Karpas-422 (cell line): ENCODE results near the gene NAA50. TPM values are rescaled to one million over a fixed set of nuclear protein-coding genes. Genes with fewer than 3 reads are reported as not detected.

ENCODE experiments used
- DNase-seq: peaks from one replicate; pipeline ENCODE4 v3.0.0-alpha.2; 2015
- H2AFZ ChIP-seq: fragments of 200-600 bp; sonication (generic); 2 replicates; pipeline ENCODE4 v1.6.1; 2014; ENCODE audit warnings: antibody characterized with exemption, low read length, mixed read lengths
- H3K27ac ChIP-seq: fragments of 200-600 bp; sonication (generic); 2 replicates; pipeline ENCODE4 v1.5.1; 2014; ENCODE audit warnings: mild to moderate bottlenecking, low read length, moderate library complexity
- H3K27me3 ChIP-seq: fragments of 200-600 bp; sonication (generic); 2 replicates; pipeline ENCODE4 v1.6.1; 2014; ENCODE audit warnings: low read length, mixed read lengths
- H3K36me3 ChIP-seq: fragments of 200-600 bp; sonication (generic); 2 replicates; pipeline ENCODE4 v1.6.1; 2014; ENCODE audit warnings: low read length, mixed read lengths; ENCODE audit not compliant: insufficient read depth
- H3K4me1 ChIP-seq: fragments of 200-600 bp; sonication (generic); 2 replicates; pipeline ENCODE4 v1.6.1; 2014; ENCODE audit warnings: mild to moderate bottlenecking, low read length, mixed read lengths
- H3K4me2 ChIP-seq: fragments of 200-600 bp; sonication (generic); 2 replicates; pipeline ENCODE4 v1.6.1; 2014; ENCODE audit warnings: low read length, low read depth, mild to moderate bottlenecking; ENCODE audit not compliant: poor library complexity, severe bottlenecking
- H3K4me3 ChIP-seq: fragments of 200-600 bp; sonication (generic); 2 replicates; pipeline ENCODE4 v1.5.1; 2014; ENCODE audit warnings: mild to moderate bottlenecking, antibody characterized with exemption, low read length, mixed read lengths
- H3K79me2 ChIP-seq: fragments of 200-600 bp; sonication (generic); 2 replicates; pipeline ENCODE4 v1.6.1; 2014; ENCODE audit warnings: mild to moderate bottlenecking, low read length, mixed read lengths
- H3K9ac ChIP-seq: fragments of 200-600 bp; sonication (generic); 2 replicates; pipeline ENCODE4 v1.6.0; 2014; ENCODE audit warnings: low read length
- H3K9me2 ChIP-seq: fragments of 200-600 bp; sonication (generic), shearing (Covaris generic); replicated peaks from 2 replicates; pipeline ENCODE4 v1.6.0; 2014; ENCODE audit warnings: mild to moderate bottlenecking, low read length, moderate library complexity; ENCODE audit not compliant: insufficient read depth
- H3K9me3 ChIP-seq: fragments of 300-700, 200-600 bp; sonication (generic); 2 replicates; pipeline ENCODE4 v1.6.1; 2014; ENCODE audit warnings: low read length, mixed read lengths
- H4K20me1 ChIP-seq: fragments of 200-600 bp; sonication (generic); 2 replicates; pipeline ENCODE4 v1.6.1; 2014; ENCODE audit warnings: mild to moderate bottlenecking, antibody characterized with exemption, low read length, low read depth; ENCODE audit not compliant: insufficient read depth
- total RNA-seq: library from RNA; depleted of rRNA; stranded (reverse); fragments of >200 nt; shearing (Covaris generic); gene quantifications from 2 replicates; pipeline ENCODE4 v1.2.3, GENCODE V29; 2014; ENCODE audit warnings: low replicate concordance; rRNA removed

Gene NAA50
- total RNA-seq, 1 experiment from 2014 or later = 181 TPM

DNA sequence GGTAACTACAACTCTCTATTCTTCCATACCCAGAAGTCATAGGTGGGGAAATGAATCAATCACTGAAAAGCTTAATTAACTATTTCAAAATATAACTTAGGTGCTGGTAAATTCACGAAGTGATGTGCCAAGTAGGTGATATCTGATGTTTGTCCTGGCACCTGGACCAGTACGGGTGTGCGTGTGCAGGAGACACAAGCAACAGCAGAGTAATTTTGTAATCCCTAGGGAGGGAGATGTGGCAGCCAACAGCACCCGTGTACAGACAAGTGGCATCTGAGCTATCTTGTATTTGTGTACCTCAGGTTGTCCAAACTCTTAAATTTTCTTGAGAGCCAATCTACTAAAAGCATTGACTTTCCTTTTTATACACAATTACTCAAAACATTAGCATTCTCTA lies 72.5 kb downstream of the NAA50 start:
- no peaks in the 10 kb centered on the region for H3K9me3 ChIP-seq
- H3K4me3 ChIP-seq = no peak overlapping the region
- H3K9ac ChIP-seq = no peak overlapping the region
- no peak overlapping the region for H2AFZ ChIP-seq
- no peak overlapping the region for H3K27ac ChIP-seq
- peaks cover 4% of the 10 kb centered on the region; the same call in 1 of the 2 replicates for H3K36me3 ChIP-seq
- no peak overlapping the region for H3K4me2 ChIP-seq
- DNase-seq = no peak
- no peaks in the 10 kb centered on the region for H3K4me1 ChIP-seq
- no peaks in the 10 kb centered on the region for H3K27me3 ChIP-seq
- H3K79me2 ChIP-seq = peaks cover 11% of the 10 kb centered on the region; the same call in 1 of the 2 replicates
- no peaks in the 10 kb centered on the region for H3K9me2 ChIP-seq
- no peaks in the 10 kb centered on the region for H4K20me1 ChIP-seq

GRCh38 chr3:113668015-113668414 lies 78.0 kb downstream of the NAA50 start:
- H4K20me1 ChIP-seq = no peaks in the 10 kb centered on the region
- H3K27me3 ChIP-seq = no peaks in the 10 kb centered on the region
- no peak overlapping the region for H3K4me2 ChIP-seq
- no peaks in the 10 kb centered on the region for H3K79me2 ChIP-seq
- no peaks in the 10 kb centered on the region for H3K9me3 ChIP-seq
- no peak overlapping the region for H3K9ac ChIP-seq
- H3K4me1 ChIP-seq = no peaks in the 10 kb centered on the region
- H3K36me3 ChIP-seq = peaks cover 4% of the 10 kb centered on the region; the same call in 1 of the 2 replicates
- H3K4me3 ChIP-seq = no peak overlapping the region
- DNase-seq = no peak
- H3K27ac ChIP-seq = no peak overlapping the region
- H3K9me2 ChIP-seq = no peaks in the 10 kb centered on the region
- no peak overlapping the region for H2AFZ ChIP-seq

Other genes starting within 250 kb of the NAA50 start
- gene SPICE1, start 231.1 kb downstream of the NAA50 start, total RNA-seq = 14.1 and 30.1 TPM in 2 replicates
- gene SIDT1, start 213.7 kb downstream of the NAA50 start, total RNA-seq = 7.5 and 11.3 TPM in 2 replicates
- 11.9 and 32.2 TPM in 2 replicates for gene USF3, start 49.6 kb downstream of the NAA50 start, total RNA-seq
- gene ATP6V1A, start 786 bp upstream of the NAA50 start, total RNA-seq = 25.0 and 39.7 TPM in 2 replicates
- 1.4 and 4.0 TPM in 2 replicates for gene GRAMD1C, start 92.5 kb upstream of the NAA50 start, total RNA-seq
- gene ZDHHC23, start 201.8 kb upstream of the NAA50 start, total RNA-seq = 32.1 and 35.6 TPM in 2 replicates